Measurements from ENCODE around the gene TBCCD1.

The TBCCD1 gene

GRCh38 chr3:186566772-186567071 is 417 bp downstream of the TBCCD1 start:
- H2AK5ac ChIP-seq (ENCODE audit: low read depth, low read length), result peak overlapping the region; percentile 41
- no peak overlapping the region for H3K4ac ChIP-seq (ENCODE audit: low read length)
- peaks cover 6 to 10% of the 10 kb centered on the region in 2 donors for H3K4me1 ChIP-seq (ENCODE audit: control insufficient read depth in 2 of 2, insufficient read depth in 1 of 2, low read depth in 1 of 2, low read length in 2 of 2)
- H3K14ac ChIP-seq (ENCODE audit: low read length), result peak overlapping the region; percentile 23
- H2AFZ ChIP-seq (ENCODE audit: low read length), result peak overlapping the region; percentile 99
- peaks cover 8% of the 10 kb centered on the region for H3K79me1 ChIP-seq (ENCODE audit: low read depth, low read length)
- H4K91ac ChIP-seq (ENCODE audit: low read depth, low read length, poor library complexity), result no peak overlapping the region
- peak; percentile 17 for DNase-seq (ENCODE audit: low spot score)
- no peak overlapping the region for H2BK120ac ChIP-seq (ENCODE audit: low read depth, low read length)
- peak overlapping the region; percentile 100 for H3K23ac ChIP-seq (ENCODE audit: low read depth, low read length, poor library complexity)
- H3K36me3 ChIP-seq (replicated peaks in 1 of 2; ENCODE audit: control insufficient read depth in 2 of 2, insufficient read depth in 2 of 2, low read length in 2 of 2), result peaks cover 0 to 20% of the 10 kb centered on the region in 2 donors
- H3K4me2 ChIP-seq (ENCODE audit: insufficient read depth, low read length, poor library complexity, severe bottlenecking), result peak overlapping the region; percentile 78
- peak overlapping the region; percentile 99 for H3K4me3 ChIP-seq (ENCODE audit: low read length in 2 of 2)
- H3K9me3 ChIP-seq (replicated peaks in 1 of 2; ENCODE audit: control insufficient read depth in 2 of 2, insufficient read depth in 1 of 2, low read depth in 1 of 2, low read length in 2 of 2), result no peaks in the 10 kb centered on the region
- H3K18ac ChIP-seq (ENCODE audit: low read length), result peak overlapping the region; percentile 95
- no peaks in the 10 kb centered on the region for H3K27me3 ChIP-seq (ENCODE audit: control insufficient read depth in 3 of 3, insufficient read depth in 3 of 3, low read depth in 1 of 3, low read length in 3 of 3)
- no peak overlapping the region for H4K8ac ChIP-seq (ENCODE audit: low read depth, low read length)
- no peak overlapping the region for H2BK12ac ChIP-seq (ENCODE audit: low read length)
- peak overlapping the region; percentile 75 for H3K27ac ChIP-seq (replicated peaks; ENCODE audit: low read length)
- peak overlapping the region; percentile 98 for H3K9ac ChIP-seq (ENCODE audit: low read depth, low read length, poor library complexity)
- peak overlapping the region; percentile 94 for H2BK15ac ChIP-seq (ENCODE audit: low read length)
- H2BK5ac ChIP-seq (ENCODE audit: low read length), result peak overlapping the region; percentile 40
- no CpG with 5 or more reads among the region's 14 CpGs for WGBS, 2 donors (ENCODE audit: extremely low coverage in 2 of 2, insufficient read length in 2 of 2, insufficient replicate concordance in 1 of 2)

DNA sequence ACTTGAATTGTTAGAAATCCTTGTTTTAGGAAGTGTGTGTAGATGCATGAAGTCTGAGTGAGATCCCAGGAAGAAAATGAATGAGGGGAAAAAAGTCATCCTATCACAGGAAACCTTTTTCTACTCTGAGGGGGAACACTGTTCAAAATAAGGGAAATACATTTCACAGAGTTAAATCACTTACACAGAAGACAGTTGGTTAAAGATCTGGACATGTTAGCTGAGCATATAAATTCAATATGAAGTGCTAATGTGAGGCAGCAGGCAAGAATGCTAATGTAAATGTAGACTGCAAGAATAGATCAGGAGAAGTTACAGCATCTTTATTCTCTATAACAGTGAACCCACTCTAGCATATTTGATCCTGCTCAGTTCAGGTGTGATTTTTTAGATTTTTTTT is 2.6 kb downstream of the TBCCD1 start:
- Histone ChIP-seq H3K9ac (ENCODE audit: low read depth, low read length, poor library complexity) (no peak overlapping the region), H3K27me3 (ENCODE audit: control insufficient read depth in 3 of 3, insufficient read depth in 3 of 3, low read depth in 1 of 3, low read length in 3 of 3) (no peaks in the 10 kb centered on the region), H2BK5ac (ENCODE audit: low read length) (no peak overlapping the region), H3K4me2 (ENCODE audit: insufficient read depth, low read length, poor library complexity, severe bottlenecking) (no peak overlapping the region), H3K9me3 (replicated peaks in 1 of 2; ENCODE audit: control insufficient read depth in 2 of 2, insufficient read depth in 1 of 2, low read depth in 1 of 2, low read length in 2 of 2) (no peaks in the 10 kb centered on the region), H3K18ac (ENCODE audit: low read length) (no peak overlapping the region), H2BK120ac (ENCODE audit: low read depth, low read length) (no peak overlapping the region), H2AFZ (ENCODE audit: low read length) (no peak overlapping the region), H3K23ac (ENCODE audit: low read depth, low read length, poor library complexity) (no peak overlapping the region), H2AK5ac (ENCODE audit: low read depth, low read length) (no peak overlapping the region), H2BK12ac (ENCODE audit: low read length) (no peak overlapping the region), H3K36me3 (replicated peaks in 1 of 2; ENCODE audit: control insufficient read depth in 2 of 2, insufficient read depth in 2 of 2, low read length in 2 of 2) (peaks cover 0 to 34% of the 10 kb centered on the region in 2 donors), H3K4me1 (ENCODE audit: control insufficient read depth in 2 of 2, insufficient read depth in 1 of 2, low read depth in 1 of 2, low read length in 2 of 2) (peaks cover 2 to 4% of the 10 kb centered on the region in 2 donors), H3K14ac (ENCODE audit: low read length) (no peak overlapping the region), H3K4ac (ENCODE audit: low read length) (no peak overlapping the region), H2BK15ac (ENCODE audit: low read length) (no peak overlapping the region), H3K79me1 (ENCODE audit: low read depth, low read length) (no peaks in the 10 kb centered on the region), H4K91ac (ENCODE audit: low read depth, low read length, poor library complexity) (no peak overlapping the region), H3K27ac (replicated peaks; ENCODE audit: low read length) (no peak overlapping the region), H4K8ac (ENCODE audit: low read depth, low read length) (no peak overlapping the region), H3K4me3 (ENCODE audit: low read length in 2 of 2) (no peak overlapping the region)
- DNase-seq (ENCODE audit: low spot score), result no peak

DNA sequence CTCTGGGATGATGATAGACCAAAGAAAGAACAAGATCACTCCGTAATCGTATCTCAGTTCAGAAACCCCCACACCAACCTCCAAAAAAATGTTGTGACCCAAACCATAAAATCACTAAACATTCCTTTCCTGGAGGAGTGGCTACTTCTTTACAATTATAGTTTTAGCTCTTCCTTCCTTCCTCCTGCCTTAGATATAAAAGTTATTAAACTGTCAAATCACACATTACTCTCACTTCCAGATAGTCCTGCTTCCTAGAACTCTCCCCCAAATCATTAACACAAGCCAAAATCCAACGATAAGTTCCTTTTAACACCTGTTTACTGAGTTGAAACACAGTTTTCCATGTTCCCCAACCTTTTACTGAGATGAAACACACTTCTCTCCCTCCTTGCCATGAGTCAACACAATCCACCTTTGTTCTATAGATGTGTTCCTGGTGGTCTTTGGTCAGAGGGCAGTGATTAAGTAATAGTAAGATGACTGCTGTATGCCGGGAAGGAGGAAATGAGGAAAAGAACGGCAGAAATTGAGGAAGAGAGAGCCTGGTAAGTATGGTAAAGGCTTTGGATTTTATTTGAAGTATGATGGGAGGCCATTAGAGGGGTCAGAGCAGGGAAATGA is 14.6 kb downstream of the TBCCD1 start:
- no peak overlapping the region for H3K4ac ChIP-seq (ENCODE audit: low read length)
- H2BK15ac ChIP-seq (ENCODE audit: low read length), result no peak overlapping the region
- no peak overlapping the region for H2AK5ac ChIP-seq (ENCODE audit: low read depth, low read length)
- no CpG with 5 or more reads among the region's 5 CpGs for WGBS, 2 donors (ENCODE audit: extremely low coverage in 2 of 2, insufficient read length in 2 of 2, insufficient replicate concordance in 1 of 2)
- no peak overlapping the region for H2BK120ac ChIP-seq (ENCODE audit: low read depth, low read length)
- no peak overlapping the region for H4K8ac ChIP-seq (ENCODE audit: low read depth, low read length)
- H3K18ac ChIP-seq (ENCODE audit: low read length), result no peak overlapping the region
- no peaks in the 10 kb centered on the region for H3K27me3 ChIP-seq (ENCODE audit: control insufficient read depth in 3 of 3, insufficient read depth in 3 of 3, low read depth in 1 of 3, low read length in 3 of 3)
- H3K9ac ChIP-seq (ENCODE audit: low read depth, low read length, poor library complexity), result no peak overlapping the region
- no peak for DNase-seq (ENCODE audit: low spot score)
- H2BK12ac ChIP-seq (ENCODE audit: low read length), result no peak overlapping the region
- H2BK5ac ChIP-seq (ENCODE audit: low read length), result no peak overlapping the region
- no peak overlapping the region for H2AFZ ChIP-seq (ENCODE audit: low read length)
- H3K14ac ChIP-seq (ENCODE audit: low read length), result no peak overlapping the region
- no peak overlapping the region for H3K23ac ChIP-seq (ENCODE audit: low read depth, low read length, poor library complexity)
- H3K36me3 ChIP-seq (replicated peaks in 1 of 2; ENCODE audit: control insufficient read depth in 2 of 2, insufficient read depth in 2 of 2, low read length in 2 of 2), result peaks cover 11 to 86% of the 10 kb centered on the region in 2 donors
- no peak overlapping the region for H3K4me3 ChIP-seq (ENCODE audit: low read length in 2 of 2)
- peaks cover 0 to 2% of the 10 kb centered on the region in 2 donors for H3K4me1 ChIP-seq (ENCODE audit: control insufficient read depth in 2 of 2, insufficient read depth in 1 of 2, low read depth in 1 of 2, low read length in 2 of 2)
- H3K27ac ChIP-seq (replicated peaks; ENCODE audit: low read length), result no peak overlapping the region
- H3K4me2 ChIP-seq (ENCODE audit: insufficient read depth, low read length, poor library complexity, severe bottlenecking), result no peak overlapping the region
- peaks cover 0 to 3% of the 10 kb centered on the region in 2 donors for H3K9me3 ChIP-seq (replicated peaks in 1 of 2; ENCODE audit: control insufficient read depth in 2 of 2, insufficient read depth in 1 of 2, low read depth in 1 of 2, low read length in 2 of 2)
- H4K91ac ChIP-seq (ENCODE audit: low read depth, low read length, poor library complexity), result no peak overlapping the region
- H3K79me1 ChIP-seq (ENCODE audit: low read depth, low read length), result no peaks in the 10 kb centered on the region

- Histone ChIP-seq H3K27me3 (ENCODE audit: control insufficient read depth in 3 of 3, insufficient read depth in 3 of 3, low read depth in 1 of 3, low read length in 3 of 3) (no peaks in the 10 kb centered on the region), H2BK12ac (ENCODE audit: low read length) (no peak overlapping the region), H2BK120ac (ENCODE audit: low read depth, low read length) (no peak overlapping the region), H3K27ac (replicated peaks; ENCODE audit: low read length) (no peak overlapping the region), H4K91ac (ENCODE audit: low read depth, low read length, poor library complexity) (no peak overlapping the region), H2AK5ac (ENCODE audit: low read depth, low read length) (no peak overlapping the region), H3K23ac (ENCODE audit: low read depth, low read length, poor library complexity) (no peak overlapping the region), H2AFZ (ENCODE audit: low read length) (no peak overlapping the region), H3K9me3 (replicated peaks in 1 of 2; ENCODE audit: control insufficient read depth in 2 of 2, insufficient read depth in 1 of 2, low read depth in 1 of 2, low read length in 2 of 2) (peaks cover 0 to 3% of the 10 kb centered on the region in 2 donors), H2BK15ac (ENCODE audit: low read length) (no peak overlapping the region), H2BK5ac (ENCODE audit: low read length) (no peak overlapping the region), H3K4me1 (ENCODE audit: control insufficient read depth in 2 of 2, insufficient read depth in 1 of 2, low read depth in 1 of 2, low read length in 2 of 2) (peaks cover 0 to 2% of the 10 kb centered on the region in 2 donors), H3K4me3 (ENCODE audit: low read length in 2 of 2) (no peak overlapping the region), H4K8ac (ENCODE audit: low read depth, low read length) (no peak overlapping the region), H3K18ac (ENCODE audit: low read length) (no peak overlapping the region), H3K4me2 (ENCODE audit: insufficient read depth, low read length, poor library complexity, severe bottlenecking) (no peak overlapping the region), H3K9ac (ENCODE audit: low read depth, low read length, poor library complexity) (no peak overlapping the region), H3K79me1 (ENCODE audit: low read depth, low read length) (no peaks in the 10 kb centered on the region), H3K14ac (ENCODE audit: low read length) (no peak overlapping the region), H3K4ac (ENCODE audit: low read length) (no peak overlapping the region), H3K36me3 (replicated peaks in 1 of 2; ENCODE audit: control insufficient read depth in 2 of 2, insufficient read depth in 2 of 2, low read length in 2 of 2) (peaks cover 9 to 80% of the 10 kb centered on the region in 2 donors)
- no peak for DNase-seq (ENCODE audit: low spot score)
- no CpG with 5 or more reads among the region's 6 CpGs for WGBS, 2 donors (ENCODE audit: extremely low coverage in 2 of 2, insufficient read length in 2 of 2, insufficient replicate concordance in 1 of 2)
Measured at GRCh38 chr3:186551387-186551786, 15.8 kb downstream of the TBCCD1 start.

All from neuronal stem cell (in vitro differentiated cells).